ENCODE measurements around the gene PROB1. TPM values are rescaled to one million over a fixed set of nuclear protein-coding genes. Genes with fewer than 3 reads are reported as not detected.

Gene PROB1
- total RNA-seq, 1 experiment from 2014 or later: 1.9 TPM

- intact Hi-C loops (cut with micrococcal nuclease; ENCODE audit: unreplicated experiment): no loop called here
- H3K36me3 Mint-ChIP-seq (ENCODE audit: insufficient read depth, unreplicated experiment): peaks cover 19% of the 10 kb centered on the region
- H3K9me3 Mint-ChIP-seq (ENCODE audit: low read depth, unreplicated experiment): no peaks in the 10 kb centered on the region
- DNase-seq: no peak
- TF ChIP-seq, protein P1, sequence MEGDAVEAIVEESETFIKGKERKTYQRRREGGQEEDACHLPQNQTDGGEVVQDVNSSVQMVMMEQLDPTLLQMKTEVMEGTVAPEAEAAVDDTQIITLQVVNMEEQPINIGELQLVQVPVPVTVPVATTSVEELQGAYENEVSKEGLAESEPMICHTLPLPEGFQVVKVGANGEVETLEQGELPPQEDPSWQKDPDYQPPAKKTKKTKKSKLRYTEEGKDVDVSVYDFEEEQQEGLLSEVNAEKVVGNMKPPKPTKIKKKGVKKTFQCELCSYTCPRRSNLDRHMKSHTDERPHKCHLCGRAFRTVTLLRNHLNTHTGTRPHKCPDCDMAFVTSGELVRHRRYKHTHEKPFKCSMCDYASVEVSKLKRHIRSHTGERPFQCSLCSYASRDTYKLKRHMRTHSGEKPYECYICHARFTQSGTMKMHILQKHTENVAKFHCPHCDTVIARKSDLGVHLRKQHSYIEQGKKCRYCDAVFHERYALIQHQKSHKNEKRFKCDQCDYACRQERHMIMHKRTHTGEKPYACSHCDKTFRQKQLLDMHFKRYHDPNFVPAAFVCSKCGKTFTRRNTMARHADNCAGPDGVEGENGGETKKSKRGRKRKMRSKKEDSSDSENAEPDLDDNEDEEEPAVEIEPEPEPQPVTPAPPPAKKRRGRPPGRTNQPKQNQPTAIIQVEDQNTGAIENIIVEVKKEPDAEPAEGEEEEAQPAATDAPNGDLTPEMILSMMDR (IDR thresholded peaks at IDR 0.05; ENCODE audit: unreplicated experiment): no peak
- H3K27me3 Mint-ChIP-seq (ENCODE audit: unreplicated experiment): peaks cover 10% of the 10 kb centered on the region
- no peak overlapping the region for H3K27ac Mint-ChIP-seq (ENCODE audit: unreplicated experiment)
- CTCF ChIA-PET: no interaction called here
- no TSS peak for BruUV-seq (replicated peaks)
- peaks cover 24% of the 10 kb centered on the region for H3K4me1 Mint-ChIP-seq (ENCODE audit: low read depth, unreplicated experiment)
- H3K4me3 Mint-ChIP-seq (ENCODE audit: low read depth, unreplicated experiment): no peak overlapping the region
Observed at GRCh38 chr5:139407517-139407916, 12.6 kb upstream of the PROB1 start.

- H3K27ac Mint-ChIP-seq (ENCODE audit: unreplicated experiment): no peak overlapping the region
- DNase-seq: no peak
- TF ChIP-seq, protein P1 (IDR thresholded peaks at IDR 0.05; ENCODE audit: unreplicated experiment): no peak
- peaks cover 19% of the 10 kb centered on the region for H3K36me3 Mint-ChIP-seq (ENCODE audit: insufficient read depth, unreplicated experiment)
- no TSS peak for BruUV-seq (replicated peaks)
- CTCF ChIA-PET: no interaction called here
- intact Hi-C loops (cut with micrococcal nuclease; ENCODE audit: unreplicated experiment): no loop called here
- H3K27me3 Mint-ChIP-seq (ENCODE audit: unreplicated experiment): peaks cover 4% of the 10 kb centered on the region
- no peak overlapping the region for H3K4me3 Mint-ChIP-seq (ENCODE audit: low read depth, unreplicated experiment)
- H3K4me1 Mint-ChIP-seq (ENCODE audit: low read depth, unreplicated experiment): peaks cover 26% of the 10 kb centered on the region
- no peaks in the 10 kb centered on the region for H3K9me3 Mint-ChIP-seq (ENCODE audit: low read depth, unreplicated experiment)
Observed at GRCh38 chr5:139406963-139407362, 12.1 kb upstream of the PROB1 start.

DNA sequence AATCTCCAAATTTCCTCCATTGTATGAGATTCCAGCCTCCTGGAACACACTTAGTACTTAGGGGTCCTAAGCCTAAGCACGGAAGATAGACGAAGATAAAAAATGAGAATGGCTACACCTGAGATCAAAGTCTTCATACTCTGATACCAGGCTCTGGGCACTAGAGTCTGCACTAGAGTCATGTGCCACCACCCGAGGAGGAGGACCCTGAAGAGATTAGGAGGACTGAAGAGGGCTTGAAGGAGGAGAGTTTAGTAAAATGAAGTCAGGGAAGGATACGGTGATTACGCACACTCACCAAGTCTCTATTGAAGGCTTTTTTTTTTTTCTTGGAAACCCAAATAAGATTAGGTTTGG lies 9.6 kb upstream of the PROB1 start:
- H3K4me3 Mint-ChIP-seq (ENCODE audit: low read depth, unreplicated experiment): peak overlapping the region; percentile 98
- H3K27me3 Mint-ChIP-seq (ENCODE audit: unreplicated experiment): no peaks in the 10 kb centered on the region
- no TSS peak for BruUV-seq (replicated peaks)
- H3K36me3 Mint-ChIP-seq (ENCODE audit: insufficient read depth, unreplicated experiment): peaks cover 22% of the 10 kb centered on the region
- DNase-seq: no peak
- no peaks in the 10 kb centered on the region for H3K9me3 Mint-ChIP-seq (ENCODE audit: low read depth, unreplicated experiment)
- peak overlapping the region; percentile 100 for H3K27ac Mint-ChIP-seq (ENCODE audit: unreplicated experiment)
- intact Hi-C loops (cut with micrococcal nuclease; ENCODE audit: unreplicated experiment): no loop called here
- TF ChIP-seq, protein P1 (IDR thresholded peaks at IDR 0.05; ENCODE audit: unreplicated experiment): no peak
- H3K4me1 Mint-ChIP-seq (ENCODE audit: low read depth, unreplicated experiment): peaks cover 26% of the 10 kb centered on the region
- CTCF ChIA-PET: no interaction called here

DNA sequence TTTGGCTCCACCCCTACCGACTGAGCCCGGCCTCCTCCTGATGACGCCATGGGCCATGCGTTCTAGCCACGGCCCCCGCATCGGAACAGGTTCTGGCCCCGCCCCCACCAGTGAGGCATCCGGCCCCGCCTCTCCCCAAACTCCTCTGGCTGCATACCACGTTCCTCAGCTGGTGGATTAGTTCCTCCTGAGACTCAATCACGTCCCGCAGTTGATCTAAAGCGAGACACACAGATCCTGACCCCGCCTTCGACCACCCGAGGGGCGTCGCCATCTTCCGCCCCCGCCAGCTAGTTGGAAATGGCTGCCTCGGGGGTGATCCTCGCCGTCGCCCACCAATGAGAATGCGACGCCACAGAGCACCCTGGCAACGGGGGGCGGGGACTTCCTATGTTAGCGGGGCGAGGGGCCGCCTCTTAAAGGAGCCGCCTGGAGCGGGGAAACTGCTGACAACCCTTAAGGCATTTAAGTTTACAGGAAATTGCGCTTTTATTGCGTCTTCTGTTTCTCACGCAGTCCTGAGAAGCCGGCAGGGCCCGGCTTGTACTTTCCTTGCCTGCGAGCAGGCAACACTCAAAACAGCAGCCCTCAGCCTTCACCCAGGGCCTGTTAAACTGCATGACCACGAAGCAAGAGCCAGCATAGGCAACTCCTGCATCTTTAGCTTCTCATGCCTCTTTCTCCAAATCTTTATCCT lies 9.0 kb upstream of the PROB1 start, which contains the start of gene SPATA24:
TSS of gene SPATA24 (minus strand) at position 303 of the 697 bp plus-strand sequence. CDS start at position 274, 29 bp downstream.
- intact Hi-C loops (cut with micrococcal nuclease; ENCODE audit: unreplicated experiment): no loop called here
- no peaks in the 10 kb centered on the region for H3K27me3 Mint-ChIP-seq (ENCODE audit: unreplicated experiment)
- peaks cover 23% of the 10 kb centered on the region for H3K36me3 Mint-ChIP-seq (ENCODE audit: insufficient read depth, unreplicated experiment)
- TF ChIP-seq, protein P1 (IDR thresholded peaks at IDR 0.05; ENCODE audit: unreplicated experiment): no peak
- H3K27ac Mint-ChIP-seq (ENCODE audit: unreplicated experiment): peak within 1 kb of the TSS; percentile 100
- CTCF ChIA-PET: interaction anchor here (0.6 to 0.9 kb wide), 4 partner anchors 34 to 626 kb away, joined by 3 read pairs; no protein-coding TSS in a partner anchor
- H3K9me3 Mint-ChIP-seq (ENCODE audit: low read depth, unreplicated experiment): no peaks in the 10 kb centered on the region
- peaks cover 26% of the 10 kb centered on the region for H3K4me1 Mint-ChIP-seq (ENCODE audit: low read depth, unreplicated experiment)
- BruUV-seq (replicated peaks): no TSS peak
- peak; percentile 99 for DNase-seq
- peak within 1 kb of the TSS; percentile 98 for H3K4me3 Mint-ChIP-seq (ENCODE audit: low read depth, unreplicated experiment)
